LoVo (cell line): ENCODE data around the gene A3GALT2.

Experiments
- DNase-seq: peaks from one replicate; pipeline ENCODE4 v3.0.0-alpha.2; 2016; ENCODE audit warnings: low spot score

Gene A3GALT2

DNA sequence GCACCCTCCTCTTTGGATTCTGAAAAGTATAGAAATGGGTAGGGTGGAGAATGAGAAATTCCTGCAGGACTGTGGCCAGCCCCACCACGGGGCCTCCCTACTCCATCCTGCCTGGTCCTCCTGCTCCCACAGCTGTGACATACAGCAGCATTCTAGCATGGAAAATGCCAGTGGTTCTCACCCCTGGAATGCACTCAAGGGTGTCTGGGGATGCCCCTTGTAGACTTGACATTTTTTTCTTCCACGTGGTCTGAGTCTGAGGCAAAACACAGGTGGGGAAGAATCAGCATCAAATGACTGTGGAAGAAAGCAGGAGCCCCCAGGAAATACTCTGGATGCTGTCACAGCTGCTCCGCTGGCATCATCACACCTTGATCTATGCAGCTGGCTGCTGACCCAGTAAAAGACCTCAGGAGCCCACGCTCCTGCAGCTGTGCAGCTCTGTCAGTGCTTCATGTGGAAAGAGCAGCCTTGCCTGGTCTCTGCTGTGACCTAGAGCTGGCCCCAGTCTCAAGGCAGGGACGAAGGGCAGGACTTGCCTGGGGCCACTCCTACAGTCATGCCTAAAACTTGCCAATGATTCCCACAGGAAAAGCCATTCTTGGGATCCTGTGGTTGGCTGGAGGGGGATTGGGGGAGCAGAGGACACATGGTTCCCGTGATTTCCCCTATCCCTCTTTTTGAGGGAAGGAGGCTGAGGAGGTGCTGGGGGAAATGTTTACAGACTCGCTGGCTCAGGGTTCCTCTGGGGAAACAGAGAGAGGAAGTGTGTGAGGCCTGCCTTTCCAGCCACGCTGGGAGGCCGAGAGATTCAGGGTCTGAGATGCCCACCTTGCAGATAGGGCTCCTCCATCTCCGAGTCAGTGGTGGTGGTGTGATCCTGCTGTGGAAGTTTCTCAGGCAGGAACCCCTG lies 10.8 kb upstream of the A3GALT2 start:
- DNase-seq: no peak

DNA sequence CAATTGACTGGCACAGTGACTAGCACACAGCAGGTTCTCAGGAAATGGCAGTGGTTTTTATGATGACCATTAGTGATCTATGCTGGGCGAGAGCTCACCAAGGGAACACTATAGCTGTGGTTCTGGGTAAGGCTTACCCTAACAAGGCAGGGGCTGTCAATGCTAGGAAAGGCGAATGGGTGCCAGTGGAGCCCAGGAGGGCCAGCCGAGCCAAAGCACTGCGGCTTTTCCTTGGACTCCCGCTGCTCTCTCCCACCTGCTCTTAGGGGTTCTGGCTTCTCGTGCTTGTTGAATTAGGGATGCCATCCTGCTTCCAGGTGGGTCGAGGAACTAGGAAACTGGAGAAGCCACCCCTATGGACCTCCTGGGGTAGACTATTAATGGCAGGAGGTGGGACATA lies 10.0 kb upstream of the A3GALT2 start:
- DNase-seq: no peak

DNA sequence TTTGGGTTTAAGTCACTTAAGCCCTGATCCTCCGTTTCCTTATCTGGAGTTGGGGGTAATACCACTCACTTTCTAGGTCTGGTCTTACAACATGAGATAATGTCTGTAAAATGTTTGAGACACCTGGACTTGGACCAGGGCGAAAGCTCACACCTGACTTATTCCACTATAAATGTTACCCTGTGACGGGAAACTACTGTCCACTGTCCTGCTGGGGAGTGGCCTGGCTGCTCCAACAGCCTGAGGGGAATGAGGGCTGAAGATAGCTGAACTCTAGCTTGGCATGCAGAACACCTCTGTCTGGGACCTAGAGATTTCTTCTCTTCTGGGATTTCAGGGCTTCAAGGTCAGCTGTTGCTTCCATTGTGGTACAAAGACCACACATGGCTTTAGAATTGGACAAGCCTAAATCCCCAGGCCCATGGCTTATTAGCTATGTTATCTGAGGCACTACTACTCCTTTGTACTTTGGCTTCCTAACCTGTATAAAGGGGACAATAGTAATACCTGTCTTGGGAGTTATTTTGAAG lies 9.5 kb upstream of the A3GALT2 start:
- no peak for DNase-seq

DNA sequence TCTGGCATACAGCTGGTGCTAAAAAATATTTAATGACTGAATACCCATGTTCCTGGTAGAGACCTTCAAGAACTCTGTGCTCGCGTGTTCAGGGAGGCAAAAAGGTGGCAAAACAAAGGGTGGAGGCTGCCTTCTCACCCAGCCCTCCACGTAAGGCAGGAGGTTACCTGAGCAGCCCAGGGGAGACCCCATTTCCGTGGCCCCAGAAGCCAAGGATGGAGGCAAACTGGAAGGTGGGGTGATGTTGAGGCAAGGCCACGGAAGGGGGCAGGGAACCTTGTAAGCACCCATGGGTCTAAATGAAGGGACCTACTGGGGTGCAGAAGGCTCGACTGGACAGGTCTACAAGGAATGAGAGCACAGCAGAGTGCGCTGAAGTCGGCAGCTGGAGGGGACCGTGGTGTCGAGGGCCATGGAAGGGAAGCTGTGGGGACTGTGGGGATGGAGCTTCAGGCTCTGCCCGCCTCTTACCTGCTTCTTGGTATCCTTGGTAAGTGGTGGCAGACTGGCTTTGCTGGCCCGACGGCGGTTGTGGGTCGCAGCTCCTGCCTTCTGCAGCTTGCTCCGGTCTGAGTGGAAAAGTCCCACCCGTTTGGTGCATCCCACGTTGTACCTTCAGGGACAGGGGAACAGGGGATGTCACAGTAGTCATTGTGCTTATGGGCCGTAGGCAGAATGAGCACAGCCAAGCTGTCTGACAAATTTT lies 8.9 kb upstream of the A3GALT2 start:
- DNase-seq: no peak

DNA sequence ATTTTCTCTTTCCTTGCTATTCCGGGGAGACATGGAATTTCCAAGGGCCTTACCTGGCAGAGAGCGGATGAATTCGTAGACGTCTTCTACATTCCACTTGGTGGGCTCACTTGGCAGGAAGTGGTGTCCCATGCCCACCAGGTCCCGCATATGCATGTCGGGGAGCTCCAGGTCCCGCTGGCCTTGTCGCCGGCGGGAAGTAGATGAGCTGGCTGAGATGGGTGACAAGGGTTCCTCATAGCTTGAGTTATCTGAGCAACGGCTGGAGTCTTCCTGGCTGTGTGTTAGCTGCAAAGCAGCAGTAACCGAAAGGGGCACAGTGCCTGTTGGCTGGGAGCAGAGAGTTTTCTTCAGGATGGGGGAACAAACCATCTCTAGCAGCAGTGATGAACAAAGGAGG lies 7.9 kb upstream of the A3GALT2 start:
- DNase-seq: no peak

DNA sequence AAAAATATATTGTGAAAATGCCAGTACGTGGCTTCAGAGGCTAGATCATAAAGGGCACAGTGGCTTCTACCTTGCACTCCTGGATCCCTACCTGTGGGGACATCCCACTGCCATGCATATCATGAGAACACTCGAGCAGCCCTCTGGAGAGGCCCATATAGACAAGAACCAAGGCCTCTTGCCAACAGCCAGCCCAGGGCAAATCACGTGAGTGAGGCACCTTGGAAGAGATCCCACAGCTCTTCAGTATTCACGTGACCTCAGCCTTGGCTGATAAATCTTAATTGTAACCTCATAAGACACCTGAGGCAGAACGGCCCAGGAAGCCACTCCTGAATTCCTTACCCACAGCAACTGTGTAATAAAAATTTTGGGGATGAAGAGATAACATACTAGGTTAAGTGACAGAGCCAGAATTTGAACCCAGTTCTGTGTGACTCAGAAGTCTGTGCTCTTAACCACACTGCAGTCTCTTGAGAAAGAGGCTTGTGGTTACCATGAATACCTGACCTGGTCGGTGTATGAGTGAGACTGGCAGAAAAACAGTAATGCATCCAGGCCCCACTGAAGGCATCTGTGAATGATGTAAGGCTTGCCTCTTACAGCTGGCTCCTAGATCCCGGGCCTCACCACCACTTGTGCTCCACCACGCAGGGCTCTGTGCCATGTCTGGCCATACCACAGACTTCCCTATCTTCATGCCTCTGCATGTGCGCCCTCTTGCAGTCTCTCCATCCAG lies 6.9 kb upstream of the A3GALT2 start:
- no peak for DNase-seq

DNA sequence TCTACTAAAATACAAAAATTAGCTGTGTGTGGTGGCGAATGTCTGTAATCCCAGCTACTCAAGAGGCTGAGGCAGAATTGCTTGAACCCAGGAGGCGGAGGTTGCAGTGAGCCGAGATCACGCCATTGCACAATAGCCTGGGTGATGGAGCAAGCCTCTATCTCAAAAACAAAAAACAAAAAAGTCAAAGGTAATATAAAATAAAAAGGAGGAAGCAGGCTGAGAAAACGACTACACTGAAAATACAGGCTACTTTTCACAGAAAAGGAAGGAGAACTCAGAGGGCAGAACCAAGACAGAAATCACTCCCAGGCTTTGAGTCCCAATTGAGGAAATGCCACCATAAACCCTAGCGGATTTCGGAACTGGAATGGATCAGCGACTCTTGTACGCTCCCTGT lies 5.9 kb upstream of the A3GALT2 start:
- DNase-seq: no peak

DNA sequence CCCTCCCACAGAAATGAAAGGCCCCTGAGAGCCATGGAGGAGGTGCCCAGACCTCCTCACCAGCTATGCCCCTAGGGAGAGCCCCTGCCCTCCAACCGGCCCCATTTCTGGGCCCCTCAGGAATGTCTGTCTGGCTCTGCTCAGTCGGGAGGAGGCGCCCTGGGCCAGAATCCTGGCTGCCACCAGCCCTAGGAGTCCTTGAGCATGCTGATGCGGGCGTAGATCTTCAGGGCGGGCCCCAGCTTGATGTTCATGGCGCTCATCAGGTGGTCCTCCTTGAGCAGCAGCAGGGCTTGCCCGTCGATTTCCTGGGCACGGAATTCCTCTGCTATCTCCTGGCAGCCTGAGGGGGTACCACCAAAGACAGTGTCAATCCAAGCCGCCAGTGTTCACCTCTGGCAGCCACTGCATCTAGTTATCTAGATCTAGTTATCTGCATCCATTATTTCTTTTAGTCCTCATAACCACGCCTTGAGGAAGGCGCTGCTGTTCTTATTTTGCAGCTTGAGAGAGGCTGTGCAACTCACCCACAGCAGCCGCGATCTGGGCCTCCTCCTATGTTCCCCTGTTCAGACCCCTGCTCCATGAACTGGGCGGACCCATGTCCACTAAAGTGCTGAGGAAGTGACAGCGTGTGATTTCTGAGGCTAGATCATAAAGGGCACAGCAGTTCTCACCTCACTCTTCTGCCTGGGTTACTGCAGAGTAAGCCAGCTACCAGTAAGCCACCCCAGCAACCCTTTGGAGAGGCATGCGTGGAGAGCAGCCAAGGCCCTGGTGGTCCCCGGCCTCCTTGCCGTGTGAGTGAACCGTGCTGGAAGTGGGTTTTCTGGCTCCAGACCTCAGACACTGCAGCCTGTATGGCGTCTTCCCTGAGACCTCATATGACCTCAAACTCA lies 4.0 kb upstream of the A3GALT2 start:
- DNase-seq: no peak

DNA sequence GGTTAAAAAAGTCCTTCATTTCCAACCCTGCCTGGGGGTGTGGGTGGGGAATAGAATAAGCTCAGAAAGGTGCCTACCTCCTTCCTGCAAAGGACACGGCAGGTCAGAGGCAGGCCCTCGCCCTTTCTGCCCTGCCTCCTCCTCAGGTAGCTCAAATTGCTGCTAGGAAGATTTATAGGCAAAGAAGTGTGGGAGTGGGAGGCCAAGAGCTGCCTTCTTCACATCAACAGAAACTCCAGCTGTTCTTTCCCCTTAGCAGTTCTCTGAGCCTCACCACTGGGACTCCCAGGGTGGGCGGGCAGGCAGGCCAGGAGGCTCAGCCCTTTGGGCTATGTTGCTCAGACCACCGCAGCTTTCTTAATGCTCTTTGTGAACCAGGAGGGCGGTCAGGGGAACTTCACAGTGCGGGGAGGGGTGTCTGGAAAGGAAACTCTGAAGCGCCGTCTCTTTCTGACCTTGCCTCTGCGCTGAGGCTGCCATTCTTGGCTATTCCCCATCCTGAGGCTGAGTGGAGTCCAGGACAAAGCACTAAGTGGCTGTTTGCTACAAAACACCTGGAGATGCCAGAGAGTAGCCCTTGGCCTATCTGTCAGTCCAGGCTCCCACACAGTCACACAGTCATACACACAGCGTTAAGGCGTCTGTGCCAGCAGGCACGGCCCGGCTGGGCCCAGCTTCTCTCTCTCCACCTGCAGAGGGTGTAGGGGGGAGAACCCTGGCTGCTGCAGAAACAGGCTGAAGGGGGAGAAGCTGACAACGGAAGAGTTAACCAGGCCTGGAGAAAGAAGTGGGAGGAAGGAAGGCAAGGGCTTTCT lies 3.0 kb upstream of the A3GALT2 start:
- no peak for DNase-seq

DNA sequence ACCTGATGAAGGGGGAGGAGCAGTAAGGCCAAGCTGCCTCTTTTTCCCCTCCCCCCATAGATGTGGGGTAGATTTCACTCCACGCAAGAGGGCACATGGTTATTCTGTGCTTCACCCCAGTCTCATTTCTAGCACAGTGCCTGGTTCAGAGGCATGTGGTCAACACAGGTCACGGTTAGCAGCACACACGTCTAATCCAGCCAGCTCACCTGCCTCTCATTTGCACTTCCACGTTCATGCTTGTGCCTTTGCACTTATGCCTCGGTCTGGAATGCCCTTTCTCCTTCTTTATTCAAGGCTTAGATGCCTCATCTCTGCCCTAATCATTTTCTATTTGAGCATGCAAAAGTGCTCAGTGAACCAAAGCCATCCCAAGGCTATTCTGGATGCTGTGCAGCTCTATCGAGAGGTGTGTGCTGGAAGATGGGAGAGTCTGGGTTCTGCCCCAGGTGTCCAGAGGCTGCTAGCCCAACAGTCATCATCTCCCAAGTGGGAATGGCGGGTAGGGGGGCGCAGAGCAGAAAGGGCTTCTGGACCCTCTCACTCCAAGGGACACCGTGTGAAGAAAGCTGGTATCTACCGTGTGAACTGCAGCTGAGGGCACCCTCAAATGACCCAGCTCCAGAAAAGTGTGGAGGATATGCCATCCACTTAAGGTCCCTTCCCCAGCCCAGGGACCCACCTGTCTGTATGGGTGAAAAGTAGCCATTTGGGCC lies 2.1 kb upstream of the A3GALT2 start:
- DNase-seq: no peak

DNA sequence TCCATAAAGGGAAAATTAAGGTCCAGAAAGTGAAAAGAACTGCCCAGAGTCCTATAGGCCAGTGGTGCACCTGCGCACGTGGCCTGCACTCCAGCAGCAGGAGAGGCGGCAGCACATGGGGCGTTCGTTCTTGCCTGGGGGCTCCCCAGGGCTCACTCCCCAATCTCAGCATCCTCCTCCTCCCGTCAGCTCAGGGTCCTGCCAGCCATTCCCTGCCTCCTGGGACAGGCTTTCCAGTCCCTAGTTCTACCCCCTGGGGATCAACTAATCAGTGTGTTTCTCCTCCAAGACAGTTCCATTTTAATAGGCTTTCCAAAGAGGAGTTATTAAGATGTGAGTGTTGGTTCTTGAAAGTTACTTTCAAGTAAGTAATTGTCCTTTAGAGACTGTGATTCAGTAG lies 1.2 kb upstream of the A3GALT2 start:
- no peak for DNase-seq

DNA sequence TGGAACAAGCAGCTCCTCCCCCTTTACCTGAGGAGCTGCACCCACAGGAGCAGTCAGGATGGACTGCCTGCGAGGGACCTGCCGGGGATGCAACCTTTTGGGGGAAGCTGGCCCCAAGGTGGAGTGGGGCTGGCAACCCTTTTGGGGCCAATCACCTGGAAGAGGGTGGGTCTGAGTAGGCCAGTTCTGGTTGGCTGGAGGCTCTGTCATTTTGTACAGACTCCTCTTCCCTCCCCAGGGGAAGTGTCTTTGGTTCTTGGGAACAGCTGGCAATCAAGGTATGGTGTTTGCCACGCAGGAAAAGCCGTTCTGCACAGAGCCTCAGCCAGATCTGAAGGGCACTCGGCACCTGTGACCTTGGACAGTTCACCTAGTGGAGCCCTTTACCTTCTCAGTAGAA lies 280 bp upstream of the A3GALT2 start:
- no peak for DNase-seq

DNA sequence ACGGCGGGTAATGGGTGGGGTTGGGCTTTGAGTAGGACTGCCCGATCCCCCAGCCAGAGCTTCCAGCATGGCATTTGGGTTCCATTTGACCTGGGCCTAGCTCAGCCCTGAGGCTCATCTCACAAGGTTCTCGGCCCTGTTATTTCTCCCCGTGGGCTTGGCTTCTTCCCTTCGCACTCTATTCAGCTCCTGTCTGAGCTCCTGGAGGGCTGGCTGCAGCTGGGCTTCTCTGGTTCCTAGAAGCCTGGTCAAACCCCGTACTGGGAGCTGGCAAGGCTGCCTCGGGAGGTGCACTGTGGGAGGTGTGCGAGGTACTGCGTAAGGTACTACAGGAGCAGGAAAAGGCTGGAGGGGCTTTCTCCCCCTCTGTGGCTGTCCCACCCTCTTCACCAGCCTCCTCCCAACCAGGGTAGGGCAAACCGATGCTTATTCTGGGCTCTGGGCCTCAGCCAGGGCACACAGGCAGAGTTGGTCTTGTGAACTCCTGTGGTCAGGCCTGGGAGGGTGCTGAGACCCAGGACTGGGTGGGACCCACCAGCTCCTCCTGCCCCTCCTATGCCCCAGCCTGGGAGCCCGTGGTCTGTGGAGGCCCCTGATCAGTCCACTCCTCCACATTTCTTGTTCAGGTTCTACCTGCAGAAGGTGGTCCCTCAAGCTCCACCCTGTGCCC lies 814 bp downstream of the A3GALT2 start:
- no peak for DNase-seq

DNA sequence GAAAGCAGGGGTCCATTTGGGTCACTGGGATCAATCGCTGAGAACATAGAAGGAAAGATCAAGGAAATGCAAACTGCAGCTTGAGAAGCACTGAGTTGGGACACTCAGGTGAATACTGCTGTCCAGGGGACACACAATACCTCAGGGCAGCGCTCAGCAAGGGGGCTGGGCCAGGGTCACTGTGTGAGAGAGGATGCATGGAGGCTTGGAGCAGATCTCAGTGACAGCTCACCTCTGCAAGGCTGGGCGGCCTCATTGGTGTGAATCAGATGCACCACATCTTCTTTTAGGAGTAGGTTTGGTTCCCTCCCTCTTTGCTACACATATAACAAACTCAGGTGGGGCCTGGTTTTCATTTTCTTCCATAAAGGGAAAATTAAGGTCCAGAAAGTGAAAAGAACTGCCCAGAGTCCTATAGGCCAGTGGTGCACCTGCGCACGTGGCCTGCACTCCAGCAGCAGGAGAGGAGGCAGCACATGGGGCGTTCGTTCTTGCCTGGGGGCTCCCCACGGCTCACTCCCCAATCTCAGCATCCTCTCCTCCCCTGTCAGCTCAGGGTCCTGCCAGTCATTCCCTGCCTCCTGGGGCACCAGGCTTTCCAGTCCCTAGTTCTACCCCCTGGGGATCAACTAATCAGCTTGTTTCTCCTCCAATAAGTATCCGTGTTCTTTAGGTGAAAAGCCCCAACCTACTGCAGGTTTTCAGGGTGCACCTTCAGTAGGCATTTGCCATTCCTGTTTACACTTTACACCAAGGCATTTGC lies 1.5 kb downstream of the A3GALT2 start:
- DNase-seq: no peak

DNA sequence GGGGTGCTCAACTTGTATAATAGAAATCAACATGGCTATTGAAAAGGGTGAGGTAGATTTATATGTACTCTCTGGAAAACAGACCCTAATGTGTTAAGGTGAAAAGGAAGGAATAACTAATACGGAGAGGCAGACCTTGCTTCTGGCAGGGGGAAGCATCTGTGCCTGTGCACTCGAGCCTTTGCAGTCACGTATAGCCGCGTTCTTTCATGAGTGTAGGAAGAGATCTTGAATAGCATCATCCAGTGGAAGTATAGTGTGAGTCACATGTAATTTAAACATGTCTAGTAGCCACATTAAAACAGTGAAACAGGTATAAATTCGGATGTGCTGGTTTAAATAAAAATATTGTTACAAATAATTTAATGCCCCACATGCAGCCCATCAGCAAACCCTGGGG lies 3.0 kb downstream of the A3GALT2 start:
- no peak for DNase-seq

DNA sequence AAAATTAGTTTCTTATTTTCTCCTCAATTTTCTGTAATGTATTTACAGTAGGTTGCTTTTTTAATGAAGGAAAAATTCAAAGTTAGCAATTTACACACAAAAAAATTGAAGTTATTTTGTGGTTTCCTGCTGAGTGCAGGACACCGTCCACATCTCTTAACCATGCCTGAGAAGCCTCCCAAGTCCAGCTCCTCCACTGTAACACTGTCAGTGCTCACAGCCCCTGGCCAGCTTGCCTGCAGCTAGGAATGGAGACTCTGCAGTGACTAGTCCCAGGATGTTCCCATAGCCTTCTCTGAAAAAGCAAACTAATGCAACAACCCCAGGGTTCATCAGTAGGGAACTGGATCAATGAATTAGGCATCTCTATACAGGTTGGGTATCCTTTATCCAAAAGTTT lies 3.5 kb downstream of the A3GALT2 start:
- no peak for DNase-seq

DNA sequence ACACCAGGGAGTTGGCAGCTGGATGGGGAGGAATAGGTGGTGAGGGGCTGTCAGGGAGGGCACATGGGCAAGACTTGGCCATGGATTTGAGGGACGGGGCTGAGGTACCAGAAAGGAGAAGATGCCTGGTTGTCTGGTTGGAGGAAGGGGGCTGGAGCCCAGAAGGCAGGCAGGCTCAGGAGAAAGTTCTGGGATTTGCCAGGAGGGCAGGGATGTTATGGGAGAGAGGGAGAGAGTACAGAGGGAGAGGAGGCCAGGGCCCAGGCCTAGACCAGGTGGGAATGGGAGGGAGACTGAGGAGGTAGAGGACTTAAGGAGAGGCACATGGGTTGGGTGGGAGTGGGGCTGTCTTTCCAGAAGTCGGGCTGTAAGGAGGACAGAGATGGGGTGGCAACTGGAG lies 4.3 kb downstream of the A3GALT2 start:
- DNase-seq: no peak

DNA sequence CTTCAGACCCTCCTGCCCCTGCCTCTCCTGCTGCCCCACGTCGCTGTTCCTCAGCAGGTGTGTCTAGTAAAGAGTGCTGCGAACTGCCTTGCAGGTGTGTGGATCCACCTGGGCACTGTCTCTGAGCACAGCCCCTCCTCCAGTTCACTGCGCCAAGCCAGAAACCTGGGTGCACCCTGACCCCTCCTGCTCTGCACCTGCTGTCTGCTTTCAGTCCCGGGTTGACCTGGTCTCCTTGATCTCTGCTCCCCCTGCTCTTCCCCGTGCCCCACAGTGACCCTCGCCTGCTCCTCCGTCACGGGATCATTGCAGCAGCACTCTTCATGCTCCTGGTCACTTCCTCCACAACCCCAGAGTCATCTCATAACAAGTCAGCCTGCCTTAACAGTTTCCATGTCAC lies 6.5 kb downstream of the A3GALT2 start:
- DNase-seq: no peak

DNA sequence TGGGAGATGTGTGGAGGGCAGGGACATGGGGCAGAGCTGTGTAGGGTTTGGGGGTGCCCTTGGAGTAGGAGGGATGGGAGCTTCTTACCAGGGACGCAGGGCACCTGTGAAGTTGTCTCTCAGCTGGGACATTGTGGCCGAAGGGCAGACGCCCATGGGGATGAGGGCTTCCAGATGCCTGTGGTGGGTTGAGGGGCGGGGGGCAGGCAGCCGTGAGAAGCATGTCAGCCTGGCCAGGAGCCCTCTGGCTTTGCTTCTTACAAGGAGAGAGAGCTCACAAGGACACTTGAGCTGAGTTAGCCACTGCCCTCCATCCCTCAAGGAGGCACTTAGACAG lies 8.5 kb downstream of the A3GALT2 start:
- no peak for DNase-seq
